Measurements from ENCODE around the gene COL5A3. TPM values are rescaled to one million over a fixed set of nuclear protein-coding genes. Genes with fewer than 3 reads are reported as not detected.

Gene COL5A3
- polyA plus RNA-seq, 1 donor from 2014 or later = 0.11 TPM

GRCh38 chr19:9995999-9996398 lies 14.3 kb downstream of the COL5A3 start:
- no peaks in the 10 kb centered on the region for H3K9me2 ChIP-seq (ENCODE audit: insufficient read depth, low read length)
- H3K79me2 ChIP-seq (replicated peaks; ENCODE audit: insufficient read depth, low read length) = no peaks in the 10 kb centered on the region
- H3K4me3 ChIP-seq (ENCODE audit: low read length) = no peak overlapping the region
- H3F3A ChIP-seq (ENCODE audit: insufficient read depth, low read length, poor library complexity, severe bottlenecking) = no peaks in the 10 kb centered on the region
- H3K36me3 ChIP-seq (ENCODE audit: insufficient read depth, low read length) = no peaks in the 10 kb centered on the region
- H3K9me3 ChIP-seq (ENCODE audit: low read length) = no peaks in the 10 kb centered on the region
- H4K20me1 ChIP-seq (ENCODE audit: insufficient read depth) = no peaks in the 10 kb centered on the region
- H2AFZ ChIP-seq (ENCODE audit: low read depth, low read length) = no peak overlapping the region
- TF ChIP-seq REST (IDR thresholded peaks at IDR 0.05; ENCODE audit: borderline replicate concordance) (no peak), CTCF (IDR thresholded peaks at IDR 0.05; ENCODE audit: poor library complexity, severe bottlenecking) (no peak), POLR2AphosphoS5 (IDR thresholded peaks at IDR 0.05) (no peak), EZH2 (IDR thresholded peaks at IDR 0.05; ENCODE audit: borderline replicate concordance, insufficient read depth, low read length, poor library complexity, severe bottlenecking) (no peak), RAD21 (conservative IDR thresholded peaks at IDR 0.05) (no peak), TAF1 (IDR thresholded peaks at IDR 0.05; ENCODE audit: low read depth) (no peak), EP300 (conservative IDR thresholded peaks at IDR 0.05; ENCODE audit: poor library complexity, severe bottlenecking) (no peak), SMC3 (conservative IDR thresholded peaks at IDR 0.05; ENCODE audit: poor library complexity) (no peak), MXI1 (conservative IDR thresholded peaks at IDR 0.05; ENCODE audit: poor library complexity, severe bottlenecking) (no peak)
- no peak overlapping the region for H3K9ac ChIP-seq (ENCODE audit: low read length)
- H3K4me2 ChIP-seq (ENCODE audit: low read length) = no peak overlapping the region
- H3K27me3 ChIP-seq (ENCODE audit: insufficient read depth, low read depth, low read length) = no peaks in the 10 kb centered on the region
- H3K27ac ChIP-seq (ENCODE audit: low read length) = no peak overlapping the region

DNA sequence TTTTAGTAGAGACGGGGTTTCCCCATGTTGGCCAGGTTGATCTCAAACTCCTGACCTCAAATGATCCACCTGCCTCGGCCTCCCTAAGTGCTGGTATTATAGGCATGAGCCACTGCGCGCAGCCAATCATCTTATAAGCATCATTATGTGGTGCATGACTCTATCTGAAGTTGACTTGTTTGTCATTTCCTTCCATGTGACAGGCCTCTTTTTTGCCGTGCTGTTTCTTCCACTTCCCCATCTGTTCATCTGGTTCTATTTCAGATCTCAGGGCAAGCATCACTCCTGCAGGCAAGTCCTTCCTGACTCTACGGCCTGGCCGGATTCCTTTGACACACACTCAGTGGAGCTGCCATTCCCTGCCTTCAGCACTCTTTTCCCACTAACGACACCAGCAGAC lies 15.2 kb downstream of the COL5A3 start:
- H3K79me2 ChIP-seq (replicated peaks; ENCODE audit: insufficient read depth, low read length) = no peaks in the 10 kb centered on the region
- H3K27ac ChIP-seq (ENCODE audit: low read length) = no peak overlapping the region
- H3K9me2 ChIP-seq (ENCODE audit: insufficient read depth, low read length) = no peaks in the 10 kb centered on the region
- no peak overlapping the region for H2AFZ ChIP-seq (ENCODE audit: low read depth, low read length)
- no peaks in the 10 kb centered on the region for H3K27me3 ChIP-seq (ENCODE audit: insufficient read depth, low read depth, low read length)
- H3K9ac ChIP-seq (ENCODE audit: low read length) = no peak overlapping the region
- H3K4me2 ChIP-seq (ENCODE audit: low read length) = no peak overlapping the region
- H3K36me3 ChIP-seq (ENCODE audit: insufficient read depth, low read length) = no peaks in the 10 kb centered on the region
- H3F3A ChIP-seq (ENCODE audit: insufficient read depth, low read length, poor library complexity, severe bottlenecking) = no peaks in the 10 kb centered on the region
- H3K9me3 ChIP-seq (ENCODE audit: low read length) = no peaks in the 10 kb centered on the region
- no peaks in the 10 kb centered on the region for H4K20me1 ChIP-seq (ENCODE audit: insufficient read depth)
- no peak for TF ChIP-seq MXI1 (conservative IDR thresholded peaks at IDR 0.05; ENCODE audit: poor library complexity, severe bottlenecking)
- TF ChIP-seq CTCF (IDR thresholded peaks at IDR 0.05; ENCODE audit: poor library complexity, severe bottlenecking) = no peak
- TF ChIP-seq EP300 (conservative IDR thresholded peaks at IDR 0.05; ENCODE audit: poor library complexity, severe bottlenecking) = no peak
- no peak for TF ChIP-seq POLR2AphosphoS5 (IDR thresholded peaks at IDR 0.05)
- no peak for TF ChIP-seq RAD21 (conservative IDR thresholded peaks at IDR 0.05)
- no peak for TF ChIP-seq SMC3 (conservative IDR thresholded peaks at IDR 0.05; ENCODE audit: poor library complexity)
- no peak for TF ChIP-seq REST (IDR thresholded peaks at IDR 0.05; ENCODE audit: borderline replicate concordance)
- TF ChIP-seq TAF1 (IDR thresholded peaks at IDR 0.05; ENCODE audit: low read depth) = no peak
- no peak for TF ChIP-seq EZH2 (IDR thresholded peaks at IDR 0.05; ENCODE audit: borderline replicate concordance, insufficient read depth, low read length, poor library complexity, severe bottlenecking)
- no peak overlapping the region for H3K4me3 ChIP-seq (ENCODE audit: low read length)

All from neural cell (in vitro differentiated cells).